ENCODE data around the gene SGCB. TPM values are rescaled to one million over a fixed set of nuclear protein-coding genes. Genes with fewer than 3 reads are reported as not detected.

SGCB gene
- total and polyA plus RNA-seq, 11 donors: 17.4 to 111 (median 72.5) TPM

GRCh38 chr4:52016981-52017380 lies 21.1 kb downstream of the SGCB start:
- no peak for ATAC-seq
- H3K9me3 ChIP-seq: no peaks in the 10 kb centered on the region
- H3K4me3 ChIP-seq: no peak overlapping the region
- H3K27ac ChIP-seq: no peak overlapping the region
- H3K4me1 ChIP-seq: peaks cover 0 to 13% (median 0%) of the 10 kb centered on the region in 12 donors
- no peak for DNase-seq
- WGBS, 4 donors: 81 to 89% (median 85%) methylated on average over 3 of the region's 3 CpGs
- H3K36me3 ChIP-seq: peaks cover 0 to 66% (median 13%) of the 10 kb centered on the region in 9 donors
- intact Hi-C loops (cut with DNase I): no loop called here
- TF ChIP-seq CTCF (IDR thresholded peaks at IDR 0.05) (no peak), POLR2A (IDR thresholded peaks at IDR 0.05) (no peak)
- H3K27me3 ChIP-seq: no peaks in the 10 kb centered on the region

GRCh38 chr4:52015366-52015765 lies 22.7 kb downstream of the SGCB start:
- Histone ChIP-seq H3K27me3 (no peaks in the 10 kb centered on the region), H3K36me3 (peaks cover 0 to 63% (median 15%) of the 10 kb centered on the region in 9 donors), H3K9me3 (no peaks in the 10 kb centered on the region), H3K4me3 (no peak overlapping the region), H3K27ac (no peak overlapping the region), H3K4me1 (peaks cover 0 to 12% (median 0%) of the 10 kb centered on the region in 12 donors)
- TF ChIP-seq CTCF (IDR thresholded peaks at IDR 0.05) (peak in 2 of 12 donors; percentile 14 to 15), POLR2A (IDR thresholded peaks at IDR 0.05) (no peak)
- ATAC-seq (no peak), DNase-seq (no peak)
- WGBS, 4 donors: 80 to 83% (median 82%) methylated on average over 7 of the region's 7 CpGs
- intact Hi-C loops (cut with DNase I): no loop called here

GRCh38 chr4:52014903-52015302 lies 23.2 kb downstream of the SGCB start:
- 60 to 80% (median 79%) methylated on average over 1 of the region's 1 CpG for WGBS, 4 donors
- no peaks in the 10 kb centered on the region for H3K27me3 ChIP-seq
- peaks cover 0 to 1% (median 0%) of the 10 kb centered on the region in 12 donors for H3K9me3 ChIP-seq
- no peak for TF ChIP-seq CTCF (IDR thresholded peaks at IDR 0.05)
- no peak for TF ChIP-seq POLR2A (IDR thresholded peaks at IDR 0.05)
- H3K4me3 ChIP-seq: no peak overlapping the region
- H3K27ac ChIP-seq: no peak overlapping the region
- H3K4me1 ChIP-seq: peaks cover 0 to 7% (median 0%) of the 10 kb centered on the region in 12 donors
- intact Hi-C loops (cut with DNase I): no loop called here
- ATAC-seq (no peak), DNase-seq (no peak)
- H3K36me3 ChIP-seq: peaks cover 0 to 59% (median 15%) of the 10 kb centered on the region in 9 donors

GRCh38 chr4:52012651-52013050 lies 25.4 kb downstream of the SGCB start:
- H3K27ac ChIP-seq: no peak overlapping the region
- no peak for ATAC-seq
- peaks cover 0 to 51% (median 11%) of the 10 kb centered on the region in 9 donors for H3K36me3 ChIP-seq
- peaks cover 0 to 6% (median 0%) of the 10 kb centered on the region in 12 donors for H3K4me1 ChIP-seq
- WGBS, 4 donors: 90 to 97% (median 93%) methylated on average over 1 of the region's 1 CpG
- no peak for DNase-seq
- H3K27me3 ChIP-seq: no peaks in the 10 kb centered on the region
- TF ChIP-seq POLR2A (IDR thresholded peaks at IDR 0.05): no peak
- TF ChIP-seq CTCF (IDR thresholded peaks at IDR 0.05): no peak
- no peak overlapping the region for H3K4me3 ChIP-seq
- peaks cover 0 to 13% (median 0%) of the 10 kb centered on the region in 12 donors for H3K9me3 ChIP-seq
- intact Hi-C loops (cut with DNase I): no loop called here
